ENCODE measurements around the gene ROPN1L. TPM values are rescaled to one million over a fixed set of nuclear protein-coding genes. Genes with fewer than 3 reads are reported as not detected.

The ROPN1L gene
- total RNA-seq, 1 experiment from 2014 or later, result 0.66 TPM

GRCh38 chr5:10411336-10411735 lies 30.3 kb upstream of the ROPN1L start:
- no TSS peak for BruUV-seq (replicated peaks)
- H3K4me3 ChIP-seq (replicated peaks in 1 of 2; ENCODE audit: low read depth in 1 of 2, low read length in 2 of 2), result no peak overlapping the region
- H3K9me2 ChIP-seq (ENCODE audit: insufficient read depth), result no peaks in the 10 kb centered on the region
- H2AFZ ChIP-seq (ENCODE audit: low read depth, low read length, poor library complexity, severe bottlenecking), result no peak overlapping the region
- no peaks in the 10 kb centered on the region; the same call in 1 of the 2 replicates for H4K20me1 ChIP-seq (ENCODE audit: insufficient read depth)
- intact Hi-C loops (cut with micrococcal nuclease), result no loop called here
- ChIA-PET RAD21 (ENCODE audit: low non-redundant PET in 1 of 2, low total read pairs in 2 of 2, uncharacterized antibody in 2 of 2, unreplicated experiment in 2 of 2) (no interaction called here), POLR2A (no interaction called here), CTCF (no interaction called here)
- no peak overlapping the region for H3K9ac ChIP-seq (ENCODE audit: low read length)
- H3K79me2 ChIP-seq (ENCODE audit: insufficient read depth, low read length), result no peaks in the 10 kb centered on the region
- H3K4me1 ChIP-seq (ENCODE audit: control insufficient read depth in 1 of 2, insufficient read depth in 2 of 2, low read length in 2 of 2), result no peaks in the 10 kb centered on the region
- H3K27ac ChIP-seq (ENCODE audit: low read depth, low read length), result no peak overlapping the region
- TF ChIP-seq YY1 (IDR thresholded peaks at IDR 0.05; ENCODE audit: extremely low read depth, insufficient replicate concordance, low read depth, low read length), result no peak
- no peak for TF ChIP-seq ZNF274 (IDR thresholded peaks at IDR 0.05; ENCODE audit: low read depth, low read length)
- no peak for TF ChIP-seq ZFX (IDR thresholded peaks at IDR 0.05)
- no peak for TF ChIP-seq ZBTB33 (IDR thresholded peaks at IDR 0.05; ENCODE audit: extremely low read depth, insufficient replicate concordance, low read length)
- TF ChIP-seq SP1 (IDR thresholded peaks at IDR 0.05; ENCODE audit: low read depth), result no peak
- TF ChIP-seq JUND (IDR thresholded peaks at IDR 0.05), result no peak
- H3K4me2 ChIP-seq (ENCODE audit: low read length), result no peak overlapping the region
- no peaks in the 10 kb centered on the region for H3K27me3 ChIP-seq (ENCODE audit: insufficient read depth, low read length)
- peaks cover 49 to 63% of the 10 kb centered on the region in 2 experiments; a peak in 3 of 4 replicates for H3K36me3 ChIP-seq (ENCODE audit: control insufficient read depth in 1 of 2, insufficient read depth in 2 of 2, low read length in 2 of 2)
- no peaks in the 10 kb centered on the region for H3K9me3 ChIP-seq (ENCODE audit: control insufficient read depth in 1 of 2, insufficient read depth in 1 of 2, low read depth in 1 of 2, low read length in 2 of 2)
- no peak for DNase-seq (ENCODE audit: low read depth, low spot score)
- ATAC-seq, result no peak

- H2AFZ ChIP-seq (ENCODE audit: low read depth, low read length, poor library complexity, severe bottlenecking), result no peak overlapping the region
- H3K36me3 ChIP-seq (ENCODE audit: control insufficient read depth in 1 of 2, insufficient read depth in 2 of 2, low read length in 2 of 2), result peaks cover 42 to 66% of the 10 kb centered on the region in 2 experiments; a peak in 3 of 4 replicates
- no peak overlapping the region for H3K4me3 ChIP-seq (replicated peaks in 1 of 2; ENCODE audit: low read depth in 1 of 2, low read length in 2 of 2)
- ChIA-PET POLR2A (no interaction called here), RAD21 (ENCODE audit: low non-redundant PET in 1 of 2, low total read pairs in 2 of 2, uncharacterized antibody in 2 of 2, unreplicated experiment in 2 of 2) (no interaction called here), CTCF (no interaction called here)
- H3K27ac ChIP-seq (ENCODE audit: low read depth, low read length), result no peak overlapping the region
- ATAC-seq, result no peak
- H3K79me2 ChIP-seq (ENCODE audit: insufficient read depth, low read length), result no peaks in the 10 kb centered on the region; the same call in 1 of the 2 replicates
- H3K4me2 ChIP-seq (ENCODE audit: low read length), result no peak overlapping the region
- H3K27me3 ChIP-seq (ENCODE audit: insufficient read depth, low read length), result no peaks in the 10 kb centered on the region
- no peaks in the 10 kb centered on the region for H3K9me3 ChIP-seq (ENCODE audit: control insufficient read depth in 1 of 2, insufficient read depth in 1 of 2, low read depth in 1 of 2, low read length in 2 of 2)
- no TSS peak for BruUV-seq (replicated peaks)
- H4K20me1 ChIP-seq (ENCODE audit: insufficient read depth), result no peaks in the 10 kb centered on the region
- no peak for DNase-seq (ENCODE audit: low read depth, low spot score)
- TF ChIP-seq CBX3 (IDR thresholded peaks at IDR 0.05; ENCODE audit: low read depth) (no peak), ELF1 (IDR thresholded peaks at IDR 0.05; ENCODE audit: borderline replicate concordance, low read depth) (no peak), SRF (IDR thresholded peaks at IDR 0.05; ENCODE audit: low read depth) (no peak), ZBTB33 (IDR thresholded peaks at IDR 0.05; ENCODE audit: extremely low read depth, insufficient replicate concordance, low read length) (no peak), ZNF274 (IDR thresholded peaks at IDR 0.05; ENCODE audit: low read depth, low read length) (no peak), TCF7L2 (IDR thresholded peaks at IDR 0.05; ENCODE audit: borderline replicate concordance, extremely low read depth, insufficient read depth, insufficient read length) (no peak), JUND (IDR thresholded peaks at IDR 0.05) (no peak)
- intact Hi-C loops (cut with micrococcal nuclease), result no loop called here
- H3K4me1 ChIP-seq (ENCODE audit: control insufficient read depth in 1 of 2, insufficient read depth in 2 of 2, low read length in 2 of 2), result no peaks in the 10 kb centered on the region
- no peak overlapping the region for H3K9ac ChIP-seq (ENCODE audit: low read length)
- no peaks in the 10 kb centered on the region for H3K9me2 ChIP-seq (ENCODE audit: insufficient read depth)
Observed at GRCh38 chr5:10416868-10417267, 24.8 kb upstream of the ROPN1L start.

Data from HCT116 (cell line).